GOT3 (cell line): ENCODE data around the gene RETREG1.
"Not testable (repeated sequence)": the region's sequence is repeated elsewhere in the genome, so short reads cannot be mapped to it uniquely, and the experiment has no call there.

ENCODE experiments used
- DNase-seq: peaks from one replicate; lab custom pipeline; 2025; ENCODE audit warnings: mixed read lengths; lab: John Stamatoyannopoulos, UW

RETREG1 gene

DNA sequence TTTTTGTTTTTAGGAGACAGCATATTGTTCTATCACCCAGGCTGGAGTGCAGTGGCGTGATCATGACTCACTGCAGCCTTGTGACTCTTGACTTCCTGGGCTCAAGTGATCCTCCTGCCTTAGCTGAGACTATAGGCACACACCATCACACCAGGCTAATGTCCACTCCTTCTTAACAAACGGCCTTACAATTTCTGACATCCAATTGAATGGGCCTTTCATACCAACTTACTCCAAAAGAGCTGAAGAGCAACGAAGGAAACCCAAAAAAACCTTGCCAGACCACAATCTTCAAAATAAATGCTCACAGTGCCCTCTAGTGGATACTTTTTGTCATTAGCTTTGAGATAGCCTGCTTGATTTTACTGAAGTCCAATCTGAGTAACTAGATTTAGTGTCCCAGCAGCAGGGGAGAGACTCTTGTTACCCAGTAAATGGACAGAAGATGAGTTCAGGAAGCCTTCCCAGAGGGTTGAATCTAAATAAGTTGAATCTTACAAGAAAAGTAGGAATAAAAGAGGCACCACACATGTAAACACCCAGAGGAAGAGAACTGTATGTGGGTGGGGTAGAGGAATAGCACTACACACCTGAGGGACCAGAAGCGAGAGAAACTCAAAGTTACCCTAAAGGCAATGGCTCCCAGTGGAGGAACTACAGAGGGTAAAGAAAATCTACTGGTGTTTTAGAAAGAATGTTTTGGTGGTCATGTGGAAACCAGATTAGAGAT is 160.5 kb downstream of the RETREG1 start:
- no peak for DNase-seq

GRCh38 chr5:16455668-16456067 is 161.1 kb downstream of the RETREG1 start:
- no peak for DNase-seq

GRCh38 chr5:16454686-16455085 is 162.1 kb downstream of the RETREG1 start:
- no peak for DNase-seq

DNA sequence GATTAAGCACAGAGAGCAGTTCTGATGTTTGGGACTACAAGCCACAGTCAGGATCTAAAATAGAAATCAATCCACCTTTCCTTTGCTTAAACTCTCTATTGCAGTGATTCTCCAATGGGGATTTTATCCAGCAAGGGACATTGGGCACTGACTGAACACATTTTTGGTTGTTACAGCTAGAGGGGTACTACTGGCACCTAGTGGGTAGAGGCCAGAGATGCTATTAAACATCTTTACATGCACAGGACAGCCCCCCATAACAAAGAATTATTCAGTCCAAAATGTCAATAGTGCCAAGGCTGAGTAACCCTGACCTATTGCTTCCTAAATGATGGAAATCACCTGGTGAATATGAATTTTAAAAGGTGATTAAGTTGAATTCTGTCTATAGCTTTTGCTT is 163.2 kb downstream of the RETREG1 start:
- no peak for DNase-seq

DNA sequence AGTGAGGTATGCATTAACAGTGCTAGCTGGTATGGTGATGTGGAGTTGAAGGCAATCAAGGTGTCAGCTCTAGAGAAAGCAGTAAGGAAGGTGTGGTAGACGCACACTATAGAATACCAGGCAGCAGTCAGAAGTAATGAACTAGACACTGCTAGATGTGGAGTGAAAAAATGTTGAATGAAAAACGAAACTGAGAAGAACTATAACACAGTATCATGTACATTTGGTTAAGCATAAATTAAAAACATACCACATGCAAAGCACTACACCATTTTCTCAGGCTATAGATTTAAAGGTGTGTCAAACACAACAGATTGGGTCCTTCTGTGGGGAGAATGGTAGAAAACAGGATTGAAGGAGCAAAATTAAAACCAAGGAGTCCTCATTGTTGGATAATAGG is 166.6 kb downstream of the RETREG1 start:
- DNase-seq, result no peak

GRCh38 chr5:16446993-16447392 is 169.8 kb downstream of the RETREG1 start:
- no peak for DNase-seq

GRCh38 chr5:16437977-16438376 is 178.8 kb downstream of the RETREG1 start:
- no peak for DNase-seq

- DNase-seq, result not testable (repeated sequence)
Observed at GRCh38 chr5:16436065-16436682, 180.6 kb downstream of the RETREG1 start.

- no peak for DNase-seq
Observed at GRCh38 chr5:16431490-16431889, 185.3 kb downstream of the RETREG1 start.

GRCh38 chr5:16430349-16431089 is 186.3 kb downstream of the RETREG1 start:
- DNase-seq, result no peak

DNA sequence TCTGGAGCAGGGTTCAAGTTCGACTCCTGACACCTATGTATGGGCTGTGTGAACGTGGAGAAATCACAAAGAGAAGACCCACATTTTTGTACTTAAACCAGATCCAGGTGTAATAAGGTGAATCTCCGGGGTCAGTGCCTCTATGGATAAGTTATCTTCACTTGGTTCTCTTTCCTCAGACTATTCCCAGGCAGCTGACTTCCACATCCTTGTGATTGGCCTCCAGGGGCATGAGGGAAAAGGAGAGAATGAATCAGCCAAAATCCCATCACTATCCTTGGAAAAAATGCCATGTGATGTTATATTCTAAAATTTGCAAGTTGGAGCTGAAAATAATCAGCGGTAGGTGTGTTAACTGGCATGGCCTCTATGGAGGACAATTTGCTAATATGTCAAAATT is 188.4 kb downstream of the RETREG1 start:
- DNase-seq, result no peak

GRCh38 chr5:16427587-16427986 is 189.2 kb downstream of the RETREG1 start:
- no peak for DNase-seq
